ENCODE data around the gene SCML2.
"Not testable (repeated sequence)": the region's sequence is repeated elsewhere in the genome, so short reads cannot be mapped to it uniquely, and the experiment has no call there.

The SCML2 gene

DNA sequence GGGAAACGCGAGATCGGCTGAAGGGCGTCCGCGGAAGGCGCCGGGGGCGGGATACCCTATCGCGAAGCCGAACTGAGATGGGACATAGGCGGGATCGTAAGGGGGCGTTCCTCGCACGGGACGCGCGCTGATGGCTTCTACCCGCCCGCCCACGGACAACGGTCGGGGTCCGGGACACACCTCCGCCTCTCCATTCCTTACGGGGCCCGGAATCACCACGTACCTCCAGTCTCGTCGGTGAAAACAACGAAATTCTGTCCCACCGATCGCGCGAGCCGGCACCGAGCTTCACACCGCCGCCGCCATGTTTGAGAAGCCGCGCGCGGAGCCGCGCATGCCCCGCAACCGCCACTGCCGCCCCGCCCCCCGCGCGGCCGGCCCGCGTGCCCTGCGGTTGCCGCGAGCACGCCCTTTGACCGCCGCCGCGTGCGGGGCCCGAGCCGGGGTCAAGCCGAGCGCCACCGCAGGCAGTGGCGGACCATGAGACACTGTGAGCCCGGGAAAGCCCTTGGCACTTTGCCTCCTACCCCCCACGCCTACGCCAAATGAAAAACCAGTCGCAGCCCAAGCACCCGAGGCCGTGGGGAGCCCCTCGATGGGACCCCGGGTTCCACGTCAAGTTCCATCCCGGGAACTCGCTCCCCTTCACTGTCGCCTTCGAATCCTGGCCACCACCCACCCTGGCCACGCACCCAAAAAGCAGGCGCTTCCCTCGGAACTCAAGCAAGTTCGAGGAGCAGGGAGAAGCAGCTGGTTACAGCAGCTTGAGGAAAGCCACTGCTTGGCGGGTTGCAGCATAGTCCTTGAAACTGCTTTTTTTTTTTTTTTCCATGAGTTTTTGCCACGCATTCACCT is at the start of gene SCML2:
TSS of gene SCML2 (minus strand) at position 320 of the 855 bp plus-strand sequence. CDS start 20,617 bp downstream, outside the sequence.
- peak in 49 of 58 donors; percentile 0 to 55 (median 16) for DNase-seq

- DNase-seq = no peak
Measured at GRCh38 chrX:18401848-18402213, 47.3 kb upstream of the SCML2 start.

DNA sequence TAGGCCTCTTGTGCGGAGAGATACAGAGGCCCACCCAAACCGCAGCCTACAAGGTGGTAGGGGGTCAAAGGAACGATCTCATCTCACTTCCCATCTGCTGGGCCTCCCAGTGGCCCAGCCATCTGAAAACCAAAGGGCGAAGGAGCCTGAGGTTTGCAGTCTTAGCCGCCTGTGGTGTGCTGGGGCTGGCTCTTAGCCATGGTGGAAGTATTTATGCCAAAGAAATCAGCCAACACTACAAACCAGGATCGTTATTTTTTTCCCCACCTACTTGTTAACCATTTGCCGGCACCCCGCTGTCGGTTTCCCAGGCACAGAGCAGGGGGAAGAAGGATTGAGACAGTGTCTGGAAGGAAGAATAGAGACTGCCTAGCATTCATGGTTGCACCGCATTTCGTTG is 40.0 kb upstream of the SCML2 start:
- DNase-seq = peak in 8 of 58 donors; percentile 0 to 19 (median 4)

DNA sequence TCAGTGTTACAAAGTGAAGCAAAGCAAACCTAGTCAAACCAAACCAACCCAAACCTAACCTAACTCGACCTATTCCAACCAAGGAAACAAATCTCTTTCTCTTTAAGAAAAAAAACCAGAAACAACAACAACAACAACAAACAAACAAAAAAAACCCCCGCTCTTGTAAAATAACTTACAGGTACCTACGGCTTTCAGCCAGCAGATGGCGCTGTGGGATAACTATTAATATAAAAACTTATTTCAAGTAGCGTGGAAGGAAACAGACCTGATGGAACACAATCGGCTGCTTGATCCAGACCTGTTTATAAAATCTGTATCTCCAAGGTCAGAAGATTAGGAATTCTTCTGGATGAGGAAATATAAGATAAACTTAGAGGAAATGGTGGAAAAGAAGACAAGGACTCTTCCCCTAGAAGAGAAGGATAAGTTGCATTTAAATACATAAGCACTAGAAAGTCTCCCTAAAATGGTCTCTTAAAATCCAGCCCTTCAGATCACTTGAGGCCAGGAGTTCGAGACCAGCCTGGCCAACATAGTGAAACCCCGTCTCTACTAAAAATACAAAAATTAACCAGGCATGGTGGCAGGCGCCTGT is 36.6 kb upstream of the SCML2 start:
- DNase-seq = peak in 40 of 58 donors; percentile 0 to 81 (median 5)

GRCh38 chrX:18389966-18390365 is 35.5 kb upstream of the SCML2 start:
- no peak for DNase-seq

- DNase-seq = peak in 1 of 58 donors; percentile 4
Measured at GRCh38 chrX:18377796-18378195, 23.3 kb upstream of the SCML2 start.

DNA sequence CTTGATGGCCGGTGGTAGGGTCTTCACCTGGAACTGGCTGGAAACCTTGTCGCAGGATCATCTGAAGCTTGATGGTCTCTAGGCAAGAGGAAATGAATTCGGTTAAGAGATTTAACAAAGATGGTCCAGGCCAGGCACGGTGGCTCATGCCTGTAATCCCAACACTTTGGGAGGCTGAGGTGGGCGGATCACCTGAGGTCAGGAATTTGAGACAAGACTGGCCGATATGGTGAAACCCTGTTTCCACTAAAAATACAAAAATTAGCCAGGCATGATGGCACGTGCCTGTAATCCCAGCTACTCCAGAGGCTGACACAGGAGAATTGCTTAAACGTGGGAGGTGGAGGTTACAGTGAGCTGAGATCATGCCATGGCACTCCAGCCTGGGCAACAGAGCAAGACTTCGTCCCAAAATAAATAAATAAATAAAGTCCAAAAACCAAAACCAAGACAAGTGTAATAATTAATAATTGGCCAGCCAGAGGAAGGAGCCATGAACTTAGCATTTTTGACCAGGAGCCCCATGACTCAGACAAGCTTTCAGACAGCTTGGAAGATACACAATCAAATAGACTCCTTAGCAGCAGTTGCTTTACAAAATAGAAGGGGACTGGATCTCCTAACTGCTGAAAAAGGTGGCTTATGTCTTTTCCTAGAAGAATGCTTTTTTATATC is 20.8 kb upstream of the SCML2 start:
- not testable (repeated sequence) for DNase-seq

DNA sequence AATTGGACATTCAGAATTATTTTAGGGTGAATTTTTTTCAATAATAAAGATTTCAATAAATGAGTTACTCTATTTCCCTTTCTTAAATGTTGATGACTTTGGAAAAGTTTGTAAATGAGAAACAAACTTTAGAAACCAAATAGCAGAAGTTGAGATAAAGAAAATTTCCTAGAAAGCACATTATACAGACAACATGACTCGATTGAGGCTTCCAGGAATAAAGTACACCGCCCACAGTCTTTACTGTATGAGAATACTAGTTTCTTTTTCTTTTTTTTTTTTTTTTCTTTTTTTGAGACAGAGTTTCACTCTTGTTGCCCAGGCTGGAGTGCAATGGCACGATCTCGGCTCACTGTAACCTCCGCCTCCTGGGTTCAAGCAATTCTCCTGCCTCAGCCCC is 14.6 kb upstream of the SCML2 start:
- DNase-seq = not testable (repeated sequence)

GRCh38 chrX:18368402-18368801 is 13.9 kb upstream of the SCML2 start:
- DNase-seq = no peak

GRCh38 chrX:18360867-18361266 is 6.4 kb upstream of the SCML2 start:
- no peak for DNase-seq

DNA sequence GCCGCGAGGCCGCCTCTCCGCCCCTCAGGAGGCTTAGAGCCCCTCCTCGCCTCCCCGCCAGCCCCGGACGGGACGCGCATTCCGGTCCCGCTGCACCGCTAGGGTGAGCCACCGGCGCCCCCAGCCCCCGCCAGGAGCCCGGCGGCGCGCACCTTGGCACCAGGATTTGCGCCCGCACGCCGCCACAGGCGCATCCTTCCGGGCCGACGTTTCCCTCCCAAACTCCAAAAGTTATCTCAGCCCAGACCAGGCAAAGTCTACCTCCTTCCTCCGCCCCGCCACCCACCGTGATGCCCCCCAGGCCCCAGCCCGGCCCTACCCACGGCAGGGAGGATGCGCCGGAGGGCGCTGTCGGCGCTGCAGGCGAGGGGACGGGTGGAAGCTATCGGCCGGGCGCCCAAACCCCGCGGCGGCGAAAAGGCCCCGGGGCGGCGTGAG is 538 bp downstream of the SCML2 start:
- peak in 7 of 58 donors; percentile 0 to 11 (median 3) for DNase-seq

DNA sequence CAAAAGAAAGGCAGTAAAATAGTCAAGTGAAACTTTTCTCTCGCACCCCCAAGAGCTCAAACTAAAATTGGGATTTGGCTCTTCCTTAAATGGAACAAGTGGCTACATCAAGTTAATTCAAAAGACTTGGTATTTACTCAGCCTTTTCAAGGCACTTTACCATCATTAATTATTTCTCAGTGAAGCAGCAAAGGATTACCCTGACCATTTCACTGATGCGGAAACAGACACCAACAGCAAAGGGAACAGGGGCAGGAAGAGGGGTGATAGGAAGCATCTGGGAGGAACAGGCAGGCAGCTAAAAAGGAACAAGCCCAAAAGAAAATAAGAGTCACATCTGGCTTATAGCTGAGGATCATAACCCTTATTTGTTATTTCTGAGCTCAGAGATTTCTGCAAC is 2.7 kb downstream of the SCML2 start:
- no peak for DNase-seq

- no peak for DNase-seq
Measured at GRCh38 chrX:18348047-18348446, 6.4 kb downstream of the SCML2 start.

DNA sequence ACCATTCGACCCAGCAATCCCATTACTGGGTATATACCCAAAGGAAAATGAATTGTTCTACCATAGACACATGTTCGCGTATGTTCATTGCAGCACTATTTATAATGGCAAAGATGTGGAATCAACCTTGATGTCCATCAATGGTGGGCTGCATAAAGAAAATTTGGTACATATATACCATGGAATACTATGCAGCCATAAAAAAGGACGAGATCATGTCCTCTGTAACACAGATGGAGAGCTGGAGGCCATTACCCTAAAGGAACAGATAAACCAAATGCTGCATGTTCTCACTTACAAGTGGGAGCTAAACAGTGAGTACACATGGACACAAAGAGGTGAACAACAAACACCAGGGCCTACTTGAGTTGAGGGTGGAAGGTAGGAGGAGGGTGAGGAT is 45.1 kb downstream of the SCML2 start:
- DNase-seq = no peak

GRCh38 chrX:18297251-18297650 is 57.2 kb downstream of the SCML2 start:
- no peak for DNase-seq

DNA sequence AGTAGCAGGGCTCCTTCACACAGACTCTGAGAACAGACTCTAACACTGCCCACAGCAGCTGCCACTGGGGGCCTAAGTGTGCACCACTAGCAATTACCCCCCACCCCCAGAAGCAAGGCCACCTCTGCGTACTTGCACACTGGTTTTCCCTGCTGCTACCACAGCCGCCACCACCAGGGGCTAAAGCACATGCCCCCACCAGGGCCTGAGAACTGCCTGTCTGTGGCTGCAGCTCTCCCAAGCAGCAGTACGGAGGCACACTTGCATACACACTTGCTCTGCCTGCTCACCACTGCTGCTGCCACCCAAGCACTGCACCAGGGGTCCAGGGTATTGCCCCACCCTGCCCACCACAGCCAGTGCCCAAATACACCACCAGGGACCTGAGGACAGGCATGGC is 59.6 kb downstream of the SCML2 start:
- no peak for DNase-seq

DNA sequence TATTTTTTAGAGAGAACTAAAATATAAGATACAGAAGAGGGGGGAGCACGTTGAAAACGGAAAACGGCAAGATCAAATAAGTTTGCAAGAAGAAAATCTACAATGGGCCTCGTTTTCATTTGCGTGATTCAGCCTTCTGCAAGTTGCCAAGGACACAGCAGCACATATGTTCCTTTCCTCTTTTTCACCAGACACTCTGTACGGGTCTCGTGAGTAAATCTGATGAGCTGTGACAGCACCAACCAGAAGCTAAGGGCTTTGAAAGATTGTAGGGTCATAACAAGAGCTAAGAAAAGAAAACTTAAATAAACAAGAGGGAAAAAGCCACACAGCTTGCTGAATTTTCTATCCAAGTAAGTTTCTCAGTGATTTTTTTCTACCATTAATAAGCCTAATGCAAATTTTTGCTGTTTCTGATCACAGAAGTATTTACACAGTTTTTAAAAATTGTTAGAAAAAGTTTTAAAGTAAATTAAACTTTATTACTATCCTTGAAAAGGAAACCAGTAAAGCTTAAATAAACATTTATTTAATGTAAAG is 63.4 kb downstream of the SCML2 start:
- no peak for DNase-seq

DNA sequence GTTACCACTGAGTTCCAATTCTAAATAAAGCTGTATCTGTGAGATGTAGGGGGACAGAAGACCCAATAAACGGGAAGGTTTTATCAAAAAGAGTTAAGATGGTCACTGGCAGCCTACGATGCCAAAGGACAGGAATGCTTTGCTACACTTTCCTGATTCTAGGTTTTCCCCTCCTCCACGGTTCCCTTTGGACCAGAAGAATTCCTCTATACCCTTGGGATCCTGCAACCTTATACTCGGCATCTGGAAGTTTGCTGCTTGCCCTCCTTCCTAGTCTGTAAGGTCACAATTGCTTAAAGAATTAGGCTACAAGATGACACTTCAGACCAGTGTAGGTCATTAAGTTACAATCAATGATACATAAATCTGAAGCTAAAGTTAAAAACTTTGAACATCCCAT is 64.3 kb downstream of the SCML2 start:
- no peak for DNase-seq

- no peak for DNase-seq
Measured at GRCh38 chrX:18288716-18289115, 65.8 kb downstream of the SCML2 start.

GRCh38 chrX:18286322-18286831 is 68.1 kb downstream of the SCML2 start:
- DNase-seq = no peak

- DNase-seq = no peak
Measured at GRCh38 chrX:18278449-18278848, 76.0 kb downstream of the SCML2 start.

- DNase-seq = no peak
Measured at GRCh38 chrX:18272222-18272621, 82.3 kb downstream of the SCML2 start.
